Activated CD8-positive, alpha-beta memory T cell treated with anti-CD3 and anti-CD28 coated beads, Interleukin-2, amount 50 U/mL, for 48 hours (primary cell): ENCODE measurements around the gene C1RL.
A peak's percentile ranks its signal among the peaks of the same experiment; 100 is the strongest.

Experiments used
- DNase-seq: peaks from one replicate; pipeline ENCODE4 v3.0.0-alpha.2; 2020

C1RL gene

DNA sequence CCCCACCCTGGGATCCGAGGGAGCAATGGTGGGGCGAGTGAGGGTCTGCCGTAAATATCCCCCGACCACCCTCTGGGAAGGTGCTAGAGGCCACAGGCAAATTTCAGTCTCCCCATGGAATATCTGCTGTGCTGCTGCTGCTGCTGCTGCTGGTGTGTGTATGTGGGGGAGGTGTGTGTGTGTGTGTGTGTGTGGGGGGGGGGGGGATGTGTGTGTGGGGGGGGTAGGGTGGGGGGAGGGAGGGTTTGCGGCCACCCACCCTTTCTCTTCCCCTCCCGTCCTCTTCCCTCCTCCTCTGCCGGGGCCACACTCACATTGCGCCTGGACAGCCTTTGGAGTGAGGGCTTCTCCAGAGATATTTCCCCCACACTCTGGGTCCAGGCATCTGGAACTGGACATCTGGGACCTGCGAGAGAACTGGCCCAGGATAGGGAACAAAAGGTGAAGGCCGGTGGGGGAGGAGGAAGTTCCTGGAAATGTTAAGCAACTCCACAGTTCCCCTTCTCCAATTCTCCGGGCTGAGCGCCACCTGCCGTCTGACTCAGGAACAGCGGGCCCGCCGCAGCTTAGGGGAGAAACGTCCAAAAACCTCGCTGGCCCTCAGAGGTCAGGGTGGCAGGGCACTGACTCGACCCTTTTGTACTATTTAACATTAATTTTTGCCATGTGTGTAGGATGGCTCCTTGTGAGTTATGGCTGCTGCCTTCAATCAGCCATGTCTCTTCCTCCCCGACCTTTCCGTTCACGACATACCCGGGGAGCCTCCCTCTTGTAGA is at the start of gene C1RL:
TSS of gene C1RL (minus strand) at position 419 of the 776 bp plus-strand sequence. CDS start at position 385, 34 bp downstream.
- peak; percentile 98 for DNase-seq

DNA sequence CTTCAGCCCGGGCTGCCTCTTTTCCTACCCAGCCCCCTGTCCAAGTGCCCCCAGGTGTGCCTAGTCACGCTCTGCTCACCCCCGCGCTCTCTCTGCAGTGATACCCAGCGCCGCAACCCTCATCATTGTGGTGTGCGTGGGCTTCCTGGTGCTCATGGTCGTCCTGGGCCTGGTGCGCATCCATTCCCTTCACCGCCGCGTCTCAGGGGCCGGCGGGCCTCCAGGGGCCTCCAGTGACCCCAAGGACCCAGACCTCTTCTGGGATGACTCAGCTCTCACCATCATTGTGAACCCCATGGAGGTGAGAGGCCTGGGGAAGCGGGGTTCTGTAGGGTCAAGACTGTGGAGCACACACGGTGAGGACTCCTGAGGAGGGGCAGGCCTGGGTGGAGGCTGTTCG is 48.4 kb upstream of the C1RL start:
- DNase-seq, result no peak

- DNase-seq, result no peak
Measured at GRCh38 chr12:7156259-7157197, 47.5 kb upstream of the C1RL start.

DNA sequence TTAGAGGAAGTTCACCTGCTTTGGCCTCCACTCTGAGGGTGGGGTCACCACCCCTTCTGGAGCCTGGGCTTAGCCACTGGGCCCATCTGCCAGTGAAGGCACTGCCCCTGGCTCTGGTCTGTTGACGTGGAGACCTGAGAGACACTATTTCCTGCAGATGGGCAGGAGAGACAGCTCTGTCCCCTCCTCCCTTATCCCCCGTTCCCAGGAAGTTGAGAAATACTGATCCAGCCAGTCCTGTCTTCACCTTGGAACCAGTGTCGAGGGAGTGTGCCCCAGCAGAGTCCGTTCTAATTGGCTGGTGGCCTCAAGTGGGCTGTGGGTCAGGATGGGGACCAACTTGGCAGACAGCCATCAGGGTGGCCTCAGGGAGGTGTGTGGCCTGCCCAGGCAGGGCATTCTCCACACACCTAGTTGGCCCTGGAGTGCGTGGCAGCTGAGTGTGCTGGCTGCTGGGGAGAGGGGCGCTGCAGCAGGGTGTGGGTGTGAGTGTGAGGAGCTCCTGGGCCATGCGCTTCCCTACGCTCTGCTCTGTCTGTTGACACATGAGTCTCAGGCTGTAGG is 46.5 kb upstream of the C1RL start:
- no peak for DNase-seq

DNA sequence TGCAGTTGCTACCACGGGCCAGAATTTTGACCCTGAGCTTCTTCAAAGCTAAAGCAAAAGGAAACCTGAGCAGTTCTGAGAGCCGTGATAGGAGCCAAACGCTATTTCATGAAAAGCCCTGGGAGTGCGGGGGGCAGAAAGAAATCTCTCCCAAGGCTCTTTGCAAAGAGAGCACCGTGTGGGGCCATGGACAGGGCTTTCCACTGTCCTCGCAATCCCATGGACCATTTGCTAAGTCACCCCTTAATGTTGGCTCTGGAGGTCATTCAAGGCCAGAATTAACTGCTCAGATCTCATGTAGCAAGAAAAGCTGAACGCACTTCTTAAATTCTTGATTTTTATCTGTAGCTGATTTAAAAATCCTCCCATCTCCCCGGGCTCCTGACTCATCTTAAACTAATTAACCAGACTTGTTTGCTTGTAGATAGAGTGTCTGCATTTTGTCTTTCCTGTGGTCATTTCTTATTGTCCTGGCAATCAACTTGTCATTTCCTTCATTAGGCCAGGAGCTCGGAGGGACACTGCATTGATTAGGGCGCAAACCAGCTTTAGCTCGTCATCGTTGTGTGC is 46.0 kb upstream of the C1RL start:
- DNase-seq, result no peak

DNA sequence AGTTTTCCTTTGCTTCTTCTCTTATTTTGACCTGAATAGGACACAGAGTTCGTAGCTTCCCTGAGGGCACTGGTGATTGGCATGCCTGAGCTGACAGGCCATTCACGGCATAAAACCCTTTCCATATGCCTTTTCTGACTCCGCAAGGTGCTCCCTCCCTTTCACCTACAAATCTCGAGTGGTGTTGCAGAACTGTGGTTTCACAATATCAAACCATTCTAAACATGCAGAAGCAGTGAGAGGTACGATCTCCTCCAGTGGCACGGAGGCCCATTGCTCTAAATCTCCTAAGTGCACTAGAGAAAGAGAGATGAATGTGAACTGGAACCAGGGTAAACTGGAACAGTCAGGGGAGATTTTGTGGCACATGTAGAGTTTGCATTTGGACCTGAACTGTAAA is 45.0 kb upstream of the C1RL start:
- DNase-seq, result no peak

GRCh38 chr12:7152818-7153217 is 43.8 kb upstream of the C1RL start:
- DNase-seq, result no peak

- DNase-seq, result no peak
Measured at GRCh38 chr12:7151532-7151931, 42.5 kb upstream of the C1RL start.

DNA sequence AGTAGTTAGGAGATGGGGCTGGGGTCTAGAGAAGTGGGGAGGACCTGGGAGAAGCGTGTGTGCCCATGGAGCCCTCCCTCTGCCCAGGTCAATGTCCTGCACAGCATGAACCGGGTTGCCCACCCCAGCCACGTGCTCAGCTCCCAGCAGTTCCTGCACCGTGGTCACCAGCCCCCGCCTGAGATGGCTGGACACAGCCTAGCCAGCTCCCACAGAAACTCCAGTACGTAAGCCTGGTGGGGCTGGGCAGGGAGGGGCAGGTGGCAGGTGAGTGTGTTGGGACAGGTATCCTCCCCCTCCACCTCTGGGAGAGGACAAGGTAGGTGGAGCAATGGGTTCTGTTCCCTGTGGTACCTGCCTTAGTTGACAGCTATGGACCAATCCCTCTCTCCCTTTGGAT is 41.8 kb upstream of the C1RL start:
- DNase-seq, result no peak

DNA sequence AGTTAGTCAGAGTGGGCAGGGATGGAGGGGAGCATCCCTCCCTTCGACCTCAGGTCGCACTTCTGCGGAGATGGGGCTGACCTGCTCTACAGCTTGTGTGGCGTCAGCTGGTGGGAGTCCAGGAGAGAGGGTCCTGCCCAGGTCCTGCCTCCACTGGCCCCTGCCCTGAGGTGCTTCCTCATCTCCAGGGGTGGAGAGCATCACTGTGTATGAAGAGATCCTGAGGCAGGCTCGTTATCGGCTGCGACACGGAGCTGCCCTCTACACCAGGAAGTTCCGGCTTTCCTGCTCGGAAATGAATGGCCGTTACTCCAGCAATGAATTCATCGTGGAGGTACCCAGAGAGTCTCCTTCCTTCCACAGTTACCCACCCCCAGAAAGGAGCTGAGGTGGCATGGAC is 41.3 kb upstream of the C1RL start:
- DNase-seq, result no peak

DNA sequence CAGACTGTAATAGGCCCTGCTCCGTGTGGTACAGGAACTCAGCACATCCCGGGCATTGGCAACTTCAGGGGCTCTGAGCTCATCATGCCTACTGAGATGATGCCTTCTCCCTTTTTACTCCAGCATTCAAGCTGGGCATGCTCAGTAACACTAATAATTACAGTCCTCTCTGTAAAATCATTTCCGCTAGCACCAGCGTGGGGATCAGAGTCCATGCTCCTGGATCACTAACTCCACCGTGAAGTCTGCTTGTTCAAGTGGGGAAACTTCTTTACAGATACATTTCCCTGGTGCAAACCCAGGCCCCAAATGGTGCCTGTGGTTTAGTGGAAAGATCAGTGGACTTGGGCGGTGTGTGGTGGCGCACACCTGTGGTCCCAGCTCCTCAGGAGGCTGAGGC is 37.9 kb upstream of the C1RL start:
- DNase-seq, result peak; percentile 13

- DNase-seq, result no peak
Measured at GRCh38 chr12:7146228-7146627, 37.2 kb upstream of the C1RL start.

DNA sequence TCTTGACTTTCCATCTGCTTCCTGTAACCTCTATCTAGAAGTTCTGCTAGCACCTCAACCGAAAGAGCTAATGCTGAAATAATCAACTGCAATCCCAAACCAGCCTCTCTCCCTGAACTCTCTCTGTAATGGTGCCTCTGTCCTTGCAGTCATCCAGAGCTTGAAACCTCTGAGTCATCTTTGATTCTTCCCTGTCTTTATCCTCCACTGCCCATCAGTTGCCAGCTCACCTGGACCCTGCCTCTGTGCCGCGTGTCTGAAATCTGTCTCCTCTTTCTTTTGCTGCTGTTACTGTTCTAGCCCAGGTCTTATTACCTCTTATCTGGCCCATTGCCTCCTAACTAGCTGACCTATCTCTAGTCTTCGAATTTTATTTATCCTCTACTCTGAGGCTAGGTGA is 36.7 kb upstream of the C1RL start:
- DNase-seq, result no peak

- DNase-seq, result no peak
Measured at GRCh38 chr12:7144414-7145120, 35.6 kb upstream of the C1RL start.

DNA sequence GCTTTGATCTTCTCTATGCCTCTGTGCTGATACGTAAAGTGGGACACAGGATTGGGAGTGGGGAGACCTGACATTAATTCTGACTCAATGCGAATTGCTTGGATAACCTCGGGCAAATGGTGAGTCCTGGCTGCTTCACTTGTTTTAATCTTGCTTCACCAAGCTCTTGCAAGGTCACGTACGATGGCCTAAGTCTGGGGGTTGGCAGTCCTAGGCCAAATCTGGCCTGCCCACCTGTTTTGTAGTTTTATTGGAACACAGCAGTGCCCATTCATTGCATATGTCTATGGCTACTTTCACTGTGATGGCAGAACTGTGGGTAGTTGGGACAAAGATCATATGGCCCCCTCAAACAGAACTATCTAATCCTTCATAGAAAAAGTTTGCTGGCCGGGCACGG is 34.5 kb upstream of the C1RL start:
- DNase-seq, result no peak

GRCh38 chr12:7142809-7143465 is 33.9 kb upstream of the C1RL start:
- no peak for DNase-seq

GRCh38 chr12:7142056-7142644 is 33.1 kb upstream of the C1RL start:
- peak; percentile 69 for DNase-seq

GRCh38 chr12:7141351-7142005 is 32.5 kb upstream of the C1RL start:
- no peak for DNase-seq

GRCh38 chr12:7139200-7139599 is 30.2 kb upstream of the C1RL start:
- DNase-seq, result no peak

GRCh38 chr12:7137908-7138307 is 28.9 kb upstream of the C1RL start:
- DNase-seq, result no peak

GRCh38 chr12:7136676-7137075 is 27.7 kb upstream of the C1RL start:
- no peak for DNase-seq
